AG09309 (cell line): ENCODE data around the gene GPR141.
"Not testable (repeated sequence)": the region's sequence is repeated elsewhere in the genome, so short reads cannot be mapped to it uniquely, and the experiment has no call there.

Experiments used
- DNase-seq: peaks from one replicate; pipeline ENCODE4 v3.0.0-alpha.2; 2010; ENCODE audit warnings: low read depth
- H3K4me3 ChIP-seq: 2 replicates; pipeline ENCODE4 v1.5.1; 2011; ENCODE audit warnings: mild to moderate bottlenecking, low read depth, low read length, moderate library complexity; ENCODE audit not compliant: control insufficient read depth
- CTCF ChIP-seq: IDR thresholded peaks from 2 replicates; pipeline ENCODE4 v1.5.1; 2011; ENCODE audit warnings: mild to moderate bottlenecking, low read depth, low read length, inconsistent platforms; ENCODE audit not compliant: insufficient read depth, control insufficient read depth; ENCODE audit errors: missing control alignments

GPR141 gene

DNA sequence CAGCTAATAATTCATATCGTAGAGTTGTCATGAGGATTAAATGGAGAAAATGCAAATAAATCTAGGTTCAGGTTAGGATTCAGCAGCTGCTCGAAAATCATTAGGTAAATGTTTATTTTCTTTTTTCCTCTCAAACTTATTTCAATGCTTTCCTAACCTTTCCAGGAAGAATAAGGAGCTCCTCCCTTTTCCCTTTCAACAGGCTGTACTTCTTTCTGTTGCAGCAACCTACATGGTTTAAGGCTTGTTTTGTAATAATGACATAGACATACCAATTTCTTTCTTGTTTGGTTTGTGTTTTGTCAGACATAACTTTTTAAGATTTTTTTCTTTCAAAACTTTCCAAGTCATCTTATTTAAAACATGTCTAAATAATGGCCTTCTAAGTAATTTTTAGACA, 18.2 kb downstream of the GPR141 start:
- no peak overlapping the region for H3K4me3 ChIP-seq
- no peak for DNase-seq
- TF ChIP-seq CTCF = no peak

GRCh38 chr7:37703361-37703760, 19.8 kb downstream of the GPR141 start:
- TF ChIP-seq CTCF = no peak
- DNase-seq = no peak
- no peak overlapping the region for H3K4me3 ChIP-seq

GRCh38 chr7:37704328-37704833, 20.8 kb downstream of the GPR141 start:
- not testable (repeated sequence) for H3K4me3 ChIP-seq, DNase-seq

GRCh38 chr7:37705976-37706375, 22.4 kb downstream of the GPR141 start:
- no peak for DNase-seq
- TF ChIP-seq CTCF = no peak
- no peak overlapping the region for H3K4me3 ChIP-seq

DNA sequence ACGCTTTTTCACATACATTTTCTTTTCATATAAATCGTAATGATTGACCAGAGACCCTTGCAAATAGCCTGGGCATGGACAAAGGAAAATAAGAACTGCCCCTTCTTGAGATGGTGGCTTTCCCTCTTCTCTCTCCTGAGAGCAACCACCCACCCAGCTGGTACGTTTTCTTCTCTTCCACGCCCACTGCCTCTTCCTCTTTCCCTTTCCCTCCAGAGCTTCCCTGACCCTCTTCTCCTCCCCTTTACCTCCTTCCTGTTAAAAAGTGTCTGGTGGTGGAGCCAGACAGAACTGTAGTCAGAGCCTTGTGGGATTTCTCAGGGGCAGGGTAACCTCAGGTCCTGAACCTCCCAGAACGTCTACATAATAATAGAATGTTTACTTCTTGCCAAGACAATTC, 23.2 kb downstream of the GPR141 start:
- no peak overlapping the region for H3K4me3 ChIP-seq
- no peak for DNase-seq
- no peak for TF ChIP-seq CTCF

DNA sequence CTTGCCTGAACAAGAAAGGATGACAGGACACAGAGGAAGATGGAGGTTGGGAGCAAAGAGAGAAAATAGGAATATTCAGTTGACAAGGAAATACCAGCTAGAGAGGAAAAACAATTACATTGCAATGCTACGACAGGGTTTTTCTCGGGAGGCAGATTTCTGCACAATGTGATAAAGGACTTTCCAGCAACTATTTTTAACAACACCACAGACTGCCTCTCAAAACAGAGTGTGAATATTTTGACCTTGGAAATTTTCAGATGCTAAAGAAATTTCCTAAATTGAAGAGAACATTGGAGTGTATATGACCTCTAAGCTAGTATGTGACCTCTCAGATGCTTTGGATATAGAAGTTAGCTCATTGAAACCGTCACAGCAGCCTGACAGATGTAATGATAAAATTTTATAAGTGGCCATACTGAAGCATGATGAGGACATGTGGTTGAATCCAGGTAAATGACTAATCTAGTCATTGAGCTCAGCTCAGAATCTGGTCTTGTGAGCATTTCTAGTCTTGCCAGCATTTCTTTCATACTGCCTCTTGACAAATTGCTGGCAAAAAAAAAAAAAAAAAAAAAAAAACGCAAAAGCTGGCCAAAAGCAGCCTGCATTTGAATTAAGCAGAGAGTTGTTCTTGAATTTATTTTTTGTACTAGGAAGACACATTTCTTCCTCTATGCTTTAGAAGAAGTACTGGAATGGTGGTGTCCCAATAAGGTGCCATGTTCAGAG, 24.4 kb downstream of the GPR141 start:
- no peak for DNase-seq
- TF ChIP-seq CTCF = no peak
- no peak overlapping the region for H3K4me3 ChIP-seq

GRCh38 chr7:37709631-37710509, 26.3 kb downstream of the GPR141 start:
- DNase-seq = no peak
- TF ChIP-seq CTCF = no peak
- H3K4me3 ChIP-seq = no peak overlapping the region
